GM19395 (cell line): ENCODE data around the gene ALAS1.

Experiments
- ATAC-seq: cut with Tn5 transposase; IDR thresholded peaks from one replicate; pipeline ENCODE4 v1.9.1; 2021; ENCODE audit warnings: mild to moderate bottlenecking, moderate library complexity; ENCODE audit not compliant: unreplicated experiment

The ALAS1 gene

GRCh38 chr3:52248816-52249547 lies 51.0 kb downstream of the ALAS1 start:
- no peak for ATAC-seq

GRCh38 chr3:52249683-52250082 lies 51.7 kb downstream of the ALAS1 start:
- ATAC-seq = no peak

GRCh38 chr3:52250122-52250521 lies 52.2 kb downstream of the ALAS1 start:
- no peak for ATAC-seq

- ATAC-seq = peak; percentile 97
Measured at GRCh38 chr3:52253314-52254304, 55.6 kb downstream of the ALAS1 start.

- no peak for ATAC-seq
Measured at GRCh38 chr3:52254608-52255007, 56.6 kb downstream of the ALAS1 start.

- no peak for ATAC-seq
Measured at GRCh38 chr3:52256159-52256558, 58.2 kb downstream of the ALAS1 start.

GRCh38 chr3:52256622-52257021 lies 58.7 kb downstream of the ALAS1 start:
- ATAC-seq = no peak

GRCh38 chr3:52257911-52258310 lies 60.0 kb downstream of the ALAS1 start:
- ATAC-seq = no peak

- ATAC-seq = no peak
Measured at GRCh38 chr3:52259035-52259434, 61.1 kb downstream of the ALAS1 start.

GRCh38 chr3:52259448-52259847 lies 61.5 kb downstream of the ALAS1 start:
- no peak for ATAC-seq

- ATAC-seq = no peak
Measured at GRCh38 chr3:52262447-52262846, 64.5 kb downstream of the ALAS1 start.
